GM12878 (cell line): ENCODE measurements around the gene GRIK4. TPM values are rescaled to one million over a fixed set of nuclear protein-coding genes. Genes with fewer than 3 reads are reported as not detected.

ENCODE experiments used
- ATAC-seq: fragments of 200-7000 bp; cut with Tn5 transposase; 3 replicates; pipeline ENCODE4 v1.9.1; 2020; ENCODE audit warnings: mild to moderate bottlenecking, moderate library complexity
- BruUV-seq: library from RNA; stranded (reverse); fragments of 400-500 nt; replicated peaks from 2 replicates; lab custom pipeline; 2021; lab: Mats Ljungman, UMichigan
- CTCF ChIA-PET: fragments of 300-600 bp; sonication (Branson Sonifier 250); formaldehyde crosslinking; extraction: SDS; loops from one replicate; lab custom pipeline; 2021; ENCODE audit warnings: inconsistent platforms; lab: Yijun Ruan, JAX
- POLR2A ChIA-PET: fragments of 350-600 bp; formaldehyde crosslinking; extraction: SDS; loops from one replicate; lab custom pipeline; 2021; ENCODE audit warnings: inconsistent platforms; lab: Charles Lee
- RAD21 ChIA-PET: fragments of 300-600 bp; sonication (Branson Sonifier 250); formaldehyde crosslinking; loops from one replicate; lab custom pipeline; 2023; ENCODE audit warnings: antibody characterized with exemption; ENCODE audit not compliant: unreplicated experiment; lab: Charles Lee
- SMC1A ChIA-PET: fragments of 300-600 bp; sonication (Branson Sonifier 250); formaldehyde crosslinking; loops from one replicate; lab custom pipeline; 2023; ENCODE audit not compliant: unreplicated experiment, uncharacterized antibody; lab: Charles Lee
- DNase-seq: peaks from one replicate; pipeline ENCODE4 v3.0.0-alpha.2; 2011; ENCODE audit warnings: low read depth, low spot score
- FAIRE-seq: peaks from 3 replicates; lab custom pipeline; 2011; peaks lifted over from hg19 to GRCh38; lab: Jason Lieb, UNC
- H2AFZ ChIP-seq: 2 replicates; pipeline ENCODE4 v1.6.0; 2011; ENCODE audit warnings: low read depth, low read length, control low read depth; ENCODE audit not compliant: control insufficient read depth
- H3K27ac ChIP-seq: 2 replicates; pipeline ENCODE4 v1.5.1; 2011; ENCODE audit warnings: control low read depth; ENCODE audit not compliant: control insufficient read depth, insufficient read depth
- H3K27me3 ChIP-seq, 2 experiments: replicated peaks in 1 of 2; 2 replicates each; pipeline versions ENCODE4 v1.6.0 to v1.6.1; 2011; ENCODE audit warnings: low read length in 1 of 2; ENCODE audit not compliant: control insufficient read depth in 2 of 2, insufficient read depth in 2 of 2
- H3K36me3 ChIP-seq, 2 experiments: 2 replicates each; pipeline ENCODE4 v1.5.1; 2011; ENCODE audit warnings: low read length in 1 of 2; ENCODE audit not compliant: control insufficient read depth in 2 of 2, insufficient read depth in 2 of 2
- H3K4me1 ChIP-seq: 2 replicates; pipeline ENCODE4 v1.6.1; 2011; ENCODE audit warnings: mild to moderate bottlenecking, low read length, moderate library complexity, mixed read lengths; ENCODE audit not compliant: control insufficient read depth, insufficient read depth
- H3K4me2 ChIP-seq: 2 replicates; pipeline ENCODE4 v1.6.0; 2011; ENCODE audit warnings: control low read depth; ENCODE audit not compliant: control insufficient read depth, insufficient read depth
- H3K4me3 ChIP-seq: fragments of 200-600 bp; sonication (generic); 2 replicates; pipeline ENCODE4 v1.5.1; 2016
- H3K79me2 ChIP-seq: 2 replicates; pipeline ENCODE4 v1.6.0; 2011; ENCODE audit warnings: low read length; ENCODE audit not compliant: control insufficient read depth, insufficient read depth
- H3K9ac ChIP-seq: 2 replicates; pipeline ENCODE4 v1.8.0; 2011; ENCODE audit warnings: low read length, control low read depth, mixed read lengths; ENCODE audit not compliant: control insufficient read depth, insufficient read depth
- H3K9me3 ChIP-seq: replicated peaks from 3 replicates; pipeline ENCODE4 v1.5.1; 2011; ENCODE audit warnings: mild to moderate bottlenecking, low read length; ENCODE audit not compliant: control insufficient read depth, insufficient read depth
- H4K20me1 ChIP-seq: 2 replicates; pipeline ENCODE4 v1.6.0; 2011; ENCODE audit not compliant: control insufficient read depth, insufficient read depth
- EED ChIP-seq: sonication (generic); IDR thresholded peaks from 2 replicates; pipeline ENCODE4 v1.6.1; 2016; ENCODE audit warnings: antibody characterized with exemption, low read depth
- HDAC6 ChIP-seq: fragments of 200-600 bp; sonication (generic); IDR thresholded peaks from one replicate; pipeline ENCODE4 v1.8.0; 2017; ENCODE audit warnings: antibody characterized with exemption; ENCODE audit not compliant: unreplicated experiment
- KLF5 ChIP-seq: fragments of 450-650 bp; IDR thresholded peaks from 2 replicates; pipeline ENCODE4 v1.6.1; 2014; ENCODE audit warnings: mild to moderate bottlenecking; ENCODE audit not compliant: partially characterized antibody
- MTA2 ChIP-seq: fragments of 450-650 bp; IDR thresholded peaks from 2 replicates; pipeline ENCODE4 v1.6.1; 2016; ENCODE audit warnings: low read depth, mild to moderate bottlenecking, moderate library complexity
- NFYB ChIP-seq: IDR thresholded peaks from 2 replicates; pipeline ENCODE4 v1.6.1; 2011; ENCODE audit warnings: low read depth, mild to moderate bottlenecking, low read length, improper control_type of control experiment, moderate library complexity; ENCODE audit not compliant: insufficient read depth
- RFX5 ChIP-seq: IDR thresholded peaks from 2 replicates; pipeline ENCODE4 v1.6.1; 2011; ENCODE audit warnings: low read depth, low read length, improper control_type of control experiment
- WGBS: methylation state at CpG from one replicate; pipeline ENCODE4 v1.1.6; 2016; ENCODE audit warnings: low lambda C conversion rate; ENCODE audit not compliant: insufficient replicate concordance, insufficient coverage; ENCODE audit errors: missing lambda C conversion rate; 5-methylcytosine and 5-hydroxymethylcytosine counted together
- in situ Hi-C: fragments of 300-500 bp; cut with MboI; formaldehyde crosslinking; loops from 9 replicates; pipeline ENCODE4 v1.14.3; 2018; ENCODE audit warnings: mixed read lengths
- intact Hi-C: fragments of 100-400 bp; cut with micrococcal nuclease; formaldehyde crosslinking; loops from one replicate; pipeline ENCODE4 v1.14.2; 2022; ENCODE audit not compliant: unreplicated experiment
- polyA plus RNA-seq, 11 experiments: library from polyadenylated mRNA; depleted of rRNA in 4 of 11; unstranded in 6 of 11; stranded (reverse) in 5 of 11; fragments of >200 nt; fragmentation: Nextera tagmentation in 4 of 11; fragmentation: Illumina TruSeq in 1 of 11; extraction: Ambion mirVana in 4 of 11; extraction: Trizol in 1 of 11; gene quantifications; 1 replicate in 1 of 11; 2 replicates in 10 of 11; pipeline versions ENCODE4 v1.2.1 to v1.2.3, GENCODE V29; 2011 to 2016; ENCODE audit warnings: inconsistent platforms in 2 of 11, missing spikeins in 2 of 11, low read depth in 1 of 11
- total RNA-seq, 4 experiments: library from RNA; depleted of rRNA in 3 of 4; stranded (reverse); fragments of >200 nt in 3 of 4; fragmentation: Illumina TruSeq in 1 of 4; extraction: Trizol in 1 of 4; gene quantifications; 2 replicates each; pipeline versions ENCODE4 v1.2.1 to v1.2.3, GENCODE V29; 2013 to 2021
- TF ChIP-seq, protein P1 (sequence below): IDR thresholded peaks from 2 replicates; pipeline ENCODE4 v1.6.1; 2011; ENCODE audit warnings: borderline replicate concordance, low read depth, mild to moderate bottlenecking, moderate library complexity, low read length; ENCODE audit not compliant: insufficient read depth, poor library complexity, severe bottlenecking

GRIK4 gene
- total and polyA plus RNA-seq, 10 of the 15 experiments (the other 5 are each of a cell fraction or from before 2014, with no cell fraction given), result 0.33 to 3.6 (median 0.72) TPM

DNA sequence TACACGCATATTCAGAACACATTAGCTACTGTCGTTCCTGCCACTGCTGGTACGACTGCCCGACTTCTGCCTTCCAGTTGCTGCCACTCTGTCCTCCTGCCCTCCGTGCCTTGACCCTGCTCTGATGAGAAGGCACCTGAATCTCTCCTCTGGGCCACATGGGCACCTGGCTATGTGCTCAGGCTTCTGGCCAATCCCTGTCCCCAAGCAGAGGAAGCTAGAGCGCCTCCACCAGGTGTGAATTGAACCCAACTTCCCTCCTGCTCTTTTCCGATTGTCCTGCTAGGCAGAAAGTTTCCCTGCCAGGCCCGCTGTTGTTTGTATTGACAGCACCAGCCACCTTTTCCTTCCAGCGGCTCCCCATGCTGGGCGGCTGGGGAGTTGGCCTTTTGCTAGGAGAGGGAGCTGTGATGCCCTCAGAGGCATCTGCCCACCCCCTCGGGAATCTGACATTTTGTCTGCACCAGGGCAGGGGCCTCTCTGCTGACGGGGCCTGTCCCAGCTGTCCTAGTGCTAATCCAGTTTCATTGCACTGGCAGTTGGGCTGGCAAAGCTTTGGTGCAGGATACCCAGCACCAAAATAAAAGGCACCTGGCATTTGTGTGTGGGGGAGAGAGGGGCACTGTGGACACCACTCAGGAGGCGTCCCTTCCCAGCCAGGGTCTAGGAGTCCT, 118.0 kb downstream of the GRIK4 start:
- ChIA-PET RAD21 (interaction anchor here (0.9 to 3.1 kb wide), 5 partner anchors 8 to 56 kb away, joined by 3 to 14 read pairs (median 3); no protein-coding TSS in a partner anchor), SMC1A (interaction anchor here (0.9 to 4.9 kb wide), 5 partner anchors 10 to 112 kb away, joined by 3 to 33 read pairs (median 3); no protein-coding TSS in a partner anchor), POLR2A (interaction anchor here (0.6 to 1.3 kb wide), 2 partner anchors 15 to 254 kb away, joined by 3 read pairs; no protein-coding TSS in a partner anchor), CTCF (interaction anchor here (0.7 to 3.2 kb wide), 6 partner anchors 8 to 115 kb away, joined by 3 to 14 read pairs (median 4); no protein-coding TSS in a partner anchor)
- Histone ChIP-seq H3K4me2 (no peak overlapping the region), H3K27me3 (no peaks in the 10 kb centered on the region), H3K9ac (no peak overlapping the region), H3K4me1 (peaks cover 9% of the 10 kb centered on the region), H2AFZ (no peak overlapping the region), H3K36me3 (no peaks in the 10 kb centered on the region; a peak in 2 of 4 replicates), H3K4me3 (no peak overlapping the region), H3K27ac (no peak overlapping the region), H3K9me3 (peaks cover 2% of the 10 kb centered on the region; the same call in 1 of the 3 replicates), H3K79me2 (no peaks in the 10 kb centered on the region), H4K20me1 (no peaks in the 10 kb centered on the region)
- WGBS, result 37% methylated on average over 13 of the region's 13 CpGs
- DNase-seq, result no peak
- in situ Hi-C loops, result no loop called here
- ATAC-seq, result no peak
- FAIRE-seq, result no peak
- BruUV-seq, result no TSS peak
- intact Hi-C loops, result loop anchor here (5.0 kb wide), 1 partner anchor 58 kb away; no protein-coding TSS in a partner anchor
- TF ChIP-seq EED (no peak), HDAC6 (no peak), MTA2 (no peak), NFYB (no peak), KLF5 (no peak), RFX5 (no peak)
- TF ChIP-seq, protein P1, sequence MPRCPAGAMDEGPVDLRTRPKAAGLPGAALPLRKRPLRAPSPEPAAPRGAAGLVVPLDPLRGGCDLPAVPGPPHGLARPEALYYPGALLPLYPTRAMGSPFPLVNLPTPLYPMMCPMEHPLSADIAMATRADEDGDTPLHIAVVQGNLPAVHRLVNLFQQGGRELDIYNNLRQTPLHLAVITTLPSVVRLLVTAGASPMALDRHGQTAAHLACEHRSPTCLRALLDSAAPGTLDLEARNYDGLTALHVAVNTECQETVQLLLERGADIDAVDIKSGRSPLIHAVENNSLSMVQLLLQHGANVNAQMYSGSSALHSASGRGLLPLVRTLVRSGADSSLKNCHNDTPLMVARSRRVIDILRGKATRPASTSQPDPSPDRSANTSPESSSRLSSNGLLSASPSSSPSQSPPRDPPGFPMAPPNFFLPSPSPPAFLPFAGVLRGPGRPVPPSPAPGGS, result no peak
